Measurements from ENCODE around the gene FBRSL1. TPM values are rescaled to one million over a fixed set of nuclear protein-coding genes. Genes with fewer than 3 reads are reported as not detected.
A peak's percentile ranks its signal among the peaks of the same experiment; 100 is the strongest.

FBRSL1 gene
- total and polyA plus RNA-seq, 9 of the 15 experiments (the other 6 are each of a cell fraction or from before 2014, with no cell fraction given): 0.24 to 129 (median 7.3) TPM

- TF ChIP-seq, protein P1, sequence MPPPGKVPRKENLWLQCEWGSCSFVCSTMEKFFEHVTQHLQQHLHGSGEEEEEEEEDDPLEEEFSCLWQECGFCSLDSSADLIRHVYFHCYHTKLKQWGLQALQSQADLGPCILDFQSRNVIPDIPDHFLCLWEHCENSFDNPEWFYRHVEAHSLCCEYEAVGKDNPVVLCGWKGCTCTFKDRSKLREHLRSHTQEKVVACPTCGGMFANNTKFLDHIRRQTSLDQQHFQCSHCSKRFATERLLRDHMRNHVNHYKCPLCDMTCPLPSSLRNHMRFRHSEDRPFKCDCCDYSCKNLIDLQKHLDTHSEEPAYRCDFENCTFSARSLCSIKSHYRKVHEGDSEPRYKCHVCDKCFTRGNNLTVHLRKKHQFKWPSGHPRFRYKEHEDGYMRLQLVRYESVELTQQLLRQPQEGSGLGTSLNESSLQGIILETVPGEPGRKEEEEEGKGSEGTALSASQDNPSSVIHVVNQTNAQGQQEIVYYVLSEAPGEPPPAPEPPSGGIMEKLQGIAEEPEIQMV (tag; conservative IDR thresholded peaks at IDR 0.05; ENCODE audit: low read depth): no peak
- TF ChIP-seq CBX5 (IDR thresholded peaks at IDR 0.05; ENCODE audit: borderline replicate concordance, low read depth) (no peak), ZNF263 (CRISPR knock-in tag; IDR thresholded peaks at IDR 0.05; ENCODE audit: borderline replicate concordance) (no peak), NEUROD1 (IDR thresholded peaks at IDR 0.05; ENCODE audit: borderline replicate concordance, low read depth, low read length, partially characterized antibody) (no peak)
Measured at GRCh38 chr12:132478433-132478803, 11.5 kb upstream of the FBRSL1 start (continued).

GRCh38 chr12:132478845-132479244 is 11.1 kb upstream of the FBRSL1 start:
- peaks cover 46 to 52% of the 10 kb centered on the region in 2 experiments for H3K27me3 ChIP-seq (ENCODE audit: control insufficient read depth in 2 of 2, insufficient read depth in 2 of 2, low read length in 2 of 2)
- H2AFZ ChIP-seq (ENCODE audit: low read depth, low read length): no peak overlapping the region
- no peaks in the 10 kb centered on the region for H3K9me1 ChIP-seq (ENCODE audit: control insufficient read depth, insufficient read depth, low read length)
- in situ Hi-C loops (cut with MboI) (no loop called here), intact Hi-C loops (cut with micrococcal nuclease) (loop anchor here (5.0 kb wide), 1 partner anchor 43 kb away; no protein-coding TSS in a partner anchor)
- H3K27ac ChIP-seq (ENCODE audit: extremely low read depth, low read depth, low read length): no peak overlapping the region
- H3K9ac ChIP-seq (ENCODE audit: insufficient read depth in 1 of 2, low read depth in 2 of 2, low read length in 2 of 2): no peak overlapping the region
- 11% methylated on average over 14 of the region's 16 CpGs for WGBS (ENCODE audit: insufficient coverage, low coverage, missing lambda C conversion rate)
- DNase-seq (ENCODE audit: extremely low read depth in 1 of 4, low spot score in 3 of 4) (no peak), FAIRE-seq (no peak), ATAC-seq (peak; percentile 76)
- peaks cover 20% of the 10 kb centered on the region; the same call in 1 of the 2 replicates for H4K20me1 ChIP-seq (replicated peaks; ENCODE audit: control insufficient read depth, insufficient read depth, low read length)
- no peak overlapping the region for H3K4me3 ChIP-seq
- H3K4me1 ChIP-seq (replicated peaks in 1 of 2; ENCODE audit: control insufficient read depth in 2 of 2, insufficient read depth in 2 of 2, low read length in 2 of 2): peaks cover 0 to 71% of the 10 kb centered on the region in 2 experiments; a peak in 3 of 5 replicates
- no TSS peak for BruUV-seq (replicated peaks)
- ChIA-PET POLR2A (interaction anchor here (0.7 kb wide), 1 partner anchor 104 kb away, joined by 3 read pairs; no protein-coding TSS in a partner anchor), CTCF (ENCODE audit: low intra/inter-chr PET ratio) (no interaction called here)
- no peaks in the 10 kb centered on the region for H3K36me3 ChIP-seq (ENCODE audit: control insufficient read depth, insufficient read depth, low read length)
- H3K4me2 ChIP-seq (ENCODE audit: insufficient read depth, low read length): no peak overlapping the region
- peaks cover 4% of the 10 kb centered on the region; the same call in 1 of the 2 replicates for H3K9me3 ChIP-seq (replicated peaks; ENCODE audit: control insufficient read depth, insufficient read depth, low read depth, low read length)
- no peaks in the 10 kb centered on the region for H3K79me2 ChIP-seq (ENCODE audit: control insufficient read depth, insufficient read depth, low read length)
- TF ChIP-seq, protein P2, sequence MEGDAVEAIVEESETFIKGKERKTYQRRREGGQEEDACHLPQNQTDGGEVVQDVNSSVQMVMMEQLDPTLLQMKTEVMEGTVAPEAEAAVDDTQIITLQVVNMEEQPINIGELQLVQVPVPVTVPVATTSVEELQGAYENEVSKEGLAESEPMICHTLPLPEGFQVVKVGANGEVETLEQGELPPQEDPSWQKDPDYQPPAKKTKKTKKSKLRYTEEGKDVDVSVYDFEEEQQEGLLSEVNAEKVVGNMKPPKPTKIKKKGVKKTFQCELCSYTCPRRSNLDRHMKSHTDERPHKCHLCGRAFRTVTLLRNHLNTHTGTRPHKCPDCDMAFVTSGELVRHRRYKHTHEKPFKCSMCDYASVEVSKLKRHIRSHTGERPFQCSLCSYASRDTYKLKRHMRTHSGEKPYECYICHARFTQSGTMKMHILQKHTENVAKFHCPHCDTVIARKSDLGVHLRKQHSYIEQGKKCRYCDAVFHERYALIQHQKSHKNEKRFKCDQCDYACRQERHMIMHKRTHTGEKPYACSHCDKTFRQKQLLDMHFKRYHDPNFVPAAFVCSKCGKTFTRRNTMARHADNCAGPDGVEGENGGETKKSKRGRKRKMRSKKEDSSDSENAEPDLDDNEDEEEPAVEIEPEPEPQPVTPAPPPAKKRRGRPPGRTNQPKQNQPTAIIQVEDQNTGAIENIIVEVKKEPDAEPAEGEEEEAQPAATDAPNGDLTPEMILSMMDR (IDR thresholded peaks at IDR 0.05 in 2 of 3, conservative IDR thresholded peaks at IDR 0.05 in 1 of 3; ENCODE audit: insufficient read depth in 2 of 3, low read depth in 1 of 3, low read length in 3 of 3): peak; percentile 52 to 68 (median 65)
- peak; percentile 17; the same call in 1 of the 2 replicates for TF ChIP-seq REST (IDR thresholded peaks at IDR 0.05; ENCODE audit: borderline replicate concordance)
- no peak for TF ChIP-seq REST (CRISPR knock-in tag; IDR thresholded peaks at IDR 0.05; ENCODE audit: low read depth)
- peak in 1 of 2 experiments; percentile 51; a peak in 2 of 4 replicates for TF ChIP-seq RAD21 (CRISPR knock-in tag; conservative IDR thresholded peaks at IDR 0.05 in 1 of 2, IDR thresholded peaks at IDR 0.05 in 1 of 2)
